Tibial nerve (tissue), 4 donors: Measurements from ENCODE around the gene STOM. TPM values are rescaled to one million over a fixed set of nuclear protein-coding genes. Genes with fewer than 3 reads are reported as not detected.

Experiments
- DNase-seq, 2 donors: peaks; one replicate each; pipeline ENCODE4 v3.0.0-alpha.2; 2019; ENCODE audit warnings: low spot score in 2 of 2
- H3K27ac ChIP-seq, 4 donors: fragments of 200-600 bp; sonication (generic) in 3 of 4; one replicate each; pipeline ENCODE4 v1.5.1; 2017 to 2019; ENCODE audit warnings: mild to moderate bottlenecking in 1 of 4
- H3K27me3 ChIP-seq, 2 donors: fragments of 200-600 bp; sonication (generic) in 1 of 2; one replicate each; pipeline versions ENCODE4 v1.5.1 to v1.6.0; 2017 to 2019
- H3K36me3 ChIP-seq, 3 donors: fragments of 200-600 bp; sonication (generic); one replicate each; pipeline ENCODE4 v1.5.1; 2018 to 2019
- H3K4me1 ChIP-seq, 4 donors: fragments of 200-600 bp; sonication (generic) in 3 of 4; one replicate each; pipeline ENCODE4 v1.5.1; 2017 to 2019
- H3K4me3 ChIP-seq, 4 donors: fragments of 200-600 bp; sonication (generic) in 3 of 4; one replicate each; pipeline ENCODE4 v1.5.1; 2017 to 2019; ENCODE audit warnings: mild to moderate bottlenecking in 1 of 4, moderate library complexity in 1 of 4
- H3K9me3 ChIP-seq, 4 donors: fragments of 200-600 bp; sonication (generic) in 3 of 4; one replicate each; pipeline ENCODE4 v1.5.1; 2017 to 2019
- EP300 ChIP-seq, 2 donors: sonication (generic); formaldehyde crosslinking; IDR thresholded peaks; one replicate each; pipeline ENCODE4 v1.6.1; 2017; ENCODE audit warnings: antibody characterized with exemption in 2 of 2, mild to moderate bottlenecking in 1 of 2
- POLR2A ChIP-seq, 2 donors: fragments of 450-650 bp; IDR thresholded peaks; one replicate each; pipeline ENCODE4 v1.6.1; 2017; ENCODE audit warnings: antibody characterized with exemption in 2 of 2, mild to moderate bottlenecking in 2 of 2, moderate library complexity in 2 of 2
- WGBS, 2 donors: methylation state at CpG; one replicate each; pipeline ENCODE4 v1.1.5; 2018; 5-methylcytosine and 5-hydroxymethylcytosine counted together
- total RNA-seq, 4 donors: library from RNA; depleted of rRNA; stranded (reverse); fragments of >200 nt; gene quantifications; one replicate each; pipeline ENCODE4 v1.1.0, GENCODE V29; 2016
- TF ChIP-seq, protein P1 (sequence below), 5 experiments: fragments of 200-600 bp in 3 of 5; fragments of 450-650 bp in 2 of 5; sonication (generic) in 3 of 5; IDR thresholded peaks; one replicate each; pipeline ENCODE4 v1.5.1; 2016 to 2019; ENCODE audit warnings: antibody characterized with exemption in 5 of 5, mild to moderate bottlenecking in 3 of 5, moderate library complexity in 2 of 5

STOM gene
- total RNA-seq, 4 donors from 2014 or later = 164 to 310 (median 232) TPM

DNA sequence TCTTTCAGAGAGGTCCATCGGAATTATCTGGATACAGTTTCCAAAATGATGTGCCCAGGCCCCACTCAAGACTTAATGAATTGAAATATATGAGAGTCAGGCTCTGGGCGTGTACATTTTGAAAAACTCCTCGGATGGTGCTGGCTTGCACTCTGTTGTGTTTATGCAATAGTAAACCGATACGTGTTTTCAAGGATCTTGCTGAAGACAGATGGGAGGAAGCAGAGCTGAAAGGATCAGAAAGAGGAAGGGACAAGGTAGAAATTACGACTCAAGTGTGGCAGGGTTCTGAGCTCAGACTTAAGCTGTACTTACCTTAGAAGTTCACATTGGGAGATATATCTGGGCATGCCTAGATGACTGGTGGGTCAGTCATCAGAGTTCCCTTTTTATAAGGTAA, 13.7 kb upstream of the STOM start:
- Histone ChIP-seq H3K27ac (no peak overlapping the region), H3K27me3 (no peaks in the 10 kb centered on the region), H3K9me3 (no peaks in the 10 kb centered on the region), H3K4me1 (no peaks in the 10 kb centered on the region), H3K4me3 (no peak overlapping the region), H3K36me3 (no peaks in the 10 kb centered on the region)
- no peak for DNase-seq
- 77 to 81% methylated on average over 6 of the region's 6 CpGs for WGBS, 2 donors
- TF ChIP-seq POLR2A (IDR thresholded peaks at IDR 0.05) (no peak), EP300 (IDR thresholded peaks at IDR 0.05) (no peak)
- TF ChIP-seq, protein P1, sequence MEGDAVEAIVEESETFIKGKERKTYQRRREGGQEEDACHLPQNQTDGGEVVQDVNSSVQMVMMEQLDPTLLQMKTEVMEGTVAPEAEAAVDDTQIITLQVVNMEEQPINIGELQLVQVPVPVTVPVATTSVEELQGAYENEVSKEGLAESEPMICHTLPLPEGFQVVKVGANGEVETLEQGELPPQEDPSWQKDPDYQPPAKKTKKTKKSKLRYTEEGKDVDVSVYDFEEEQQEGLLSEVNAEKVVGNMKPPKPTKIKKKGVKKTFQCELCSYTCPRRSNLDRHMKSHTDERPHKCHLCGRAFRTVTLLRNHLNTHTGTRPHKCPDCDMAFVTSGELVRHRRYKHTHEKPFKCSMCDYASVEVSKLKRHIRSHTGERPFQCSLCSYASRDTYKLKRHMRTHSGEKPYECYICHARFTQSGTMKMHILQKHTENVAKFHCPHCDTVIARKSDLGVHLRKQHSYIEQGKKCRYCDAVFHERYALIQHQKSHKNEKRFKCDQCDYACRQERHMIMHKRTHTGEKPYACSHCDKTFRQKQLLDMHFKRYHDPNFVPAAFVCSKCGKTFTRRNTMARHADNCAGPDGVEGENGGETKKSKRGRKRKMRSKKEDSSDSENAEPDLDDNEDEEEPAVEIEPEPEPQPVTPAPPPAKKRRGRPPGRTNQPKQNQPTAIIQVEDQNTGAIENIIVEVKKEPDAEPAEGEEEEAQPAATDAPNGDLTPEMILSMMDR (IDR thresholded peaks at IDR 0.05) = no peak

DNA sequence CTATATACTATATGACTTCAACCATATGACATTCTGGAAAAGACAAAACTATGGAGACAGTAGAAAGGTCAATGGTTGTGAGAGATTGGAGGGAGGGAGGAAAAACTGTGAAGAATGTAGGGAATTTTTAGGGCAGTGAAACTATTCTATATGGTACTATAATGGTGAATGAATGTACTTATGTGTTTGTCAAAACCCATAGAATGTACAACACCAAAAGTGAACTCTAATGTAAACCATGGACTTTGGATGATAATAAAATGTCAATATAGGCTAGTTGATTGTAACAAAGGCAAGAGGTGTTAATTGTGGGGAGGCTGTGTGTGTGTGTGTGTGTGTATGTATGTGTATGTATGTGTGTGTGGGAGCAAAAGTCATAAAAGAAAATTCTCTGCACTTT, 10.8 kb upstream of the STOM start:
- Histone ChIP-seq H3K36me3 (no peaks in the 10 kb centered on the region), H3K27me3 (no peaks in the 10 kb centered on the region), H3K9me3 (no peaks in the 10 kb centered on the region), H3K4me3 (no peak overlapping the region), H3K4me1 (peaks cover 0 to 3% (median 0%) of the 10 kb centered on the region in 4 donors), H3K27ac (no peak overlapping the region)
- TF ChIP-seq, protein P1 (IDR thresholded peaks at IDR 0.05) = no peak
- TF ChIP-seq POLR2A (IDR thresholded peaks at IDR 0.05) (no peak), EP300 (IDR thresholded peaks at IDR 0.05) (no peak)
- DNase-seq = no peak

DNA sequence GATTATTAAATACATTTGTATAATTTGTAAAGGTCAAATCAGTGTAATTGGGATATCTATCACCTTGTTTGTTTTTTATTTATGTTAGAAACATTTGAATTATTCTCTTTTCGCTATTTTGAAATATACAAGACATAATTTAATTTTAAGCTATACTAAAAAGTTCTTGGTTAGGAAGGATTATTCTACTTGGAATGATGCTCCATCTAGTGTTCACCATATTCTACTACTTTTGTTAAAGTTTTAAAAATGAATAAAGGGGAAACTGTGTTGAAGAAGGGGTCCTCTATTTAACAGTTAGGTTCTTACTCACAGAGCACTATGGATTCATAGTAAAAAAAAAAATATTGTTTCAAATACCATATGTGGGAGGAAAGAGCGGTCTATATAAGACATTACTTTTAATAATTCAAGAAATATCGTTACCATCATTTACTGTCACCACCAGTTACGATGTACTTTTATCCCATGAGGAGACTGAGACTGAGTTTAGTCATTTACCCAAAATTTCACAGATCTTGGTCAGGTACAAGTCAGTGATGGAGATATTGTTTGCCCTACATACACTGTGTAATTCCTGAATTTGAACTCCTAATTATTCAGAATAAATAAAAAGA, 6.3 kb upstream of the STOM start:
- Histone ChIP-seq H3K27ac (no peak overlapping the region), H3K36me3 (no peaks in the 10 kb centered on the region), H3K4me1 (peaks cover 0 to 33% (median 9%) of the 10 kb centered on the region in 4 donors), H3K27me3 (no peaks in the 10 kb centered on the region), H3K9me3 (no peaks in the 10 kb centered on the region), H3K4me3 (no peak overlapping the region)
- TF ChIP-seq, protein P1 (IDR thresholded peaks at IDR 0.05) = peak in 4 of 5 experiments; percentile 37 to 64 (median 41)
- TF ChIP-seq POLR2A (IDR thresholded peaks at IDR 0.05) = no peak
- no peak for DNase-seq
- WGBS, 2 donors = 79 to 83% methylated on average over 4 of the region's 4 CpGs

DNA sequence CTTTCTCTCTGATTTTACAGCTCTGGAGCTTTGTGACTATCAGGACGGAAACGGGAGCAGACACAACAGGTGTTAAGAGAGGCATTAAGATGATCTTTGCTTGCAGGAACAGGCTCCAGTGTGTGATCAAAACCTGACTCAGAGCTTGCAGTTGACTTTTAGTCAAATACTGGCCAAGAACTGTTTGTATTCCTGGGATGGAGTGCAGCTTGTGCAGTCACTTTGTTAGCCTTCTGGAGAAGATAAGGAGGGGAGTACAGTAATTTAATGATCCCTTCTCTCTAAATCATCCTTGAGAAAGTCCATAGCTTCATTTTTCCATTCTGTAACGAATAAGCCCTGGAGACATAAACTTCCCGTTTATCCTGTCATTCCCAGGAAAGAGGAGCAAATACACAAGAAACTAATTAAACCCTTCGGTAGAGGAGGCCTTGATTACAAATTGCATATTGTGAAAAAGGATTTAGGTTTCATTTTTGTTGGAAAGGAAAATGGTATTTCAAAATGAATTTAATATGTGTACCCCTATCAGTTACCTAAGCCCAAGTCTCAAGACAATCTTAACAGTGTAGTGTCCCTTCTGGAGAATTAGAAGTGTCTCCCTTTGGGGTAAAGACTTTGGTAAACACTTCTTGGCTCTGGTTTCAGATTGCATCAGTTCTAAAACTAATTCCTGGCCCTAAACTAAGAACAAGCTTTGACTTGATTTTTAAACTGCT, 3.1 kb upstream of the STOM start:
- Histone ChIP-seq H3K27me3 (no peaks in the 10 kb centered on the region), H3K27ac (peak overlapping the region; percentile 28 to 98 (median 76)), H3K36me3 (no peaks in the 10 kb centered on the region), H3K4me3 (no peak overlapping the region), H3K9me3 (no peaks in the 10 kb centered on the region), H3K4me1 (peaks cover 0 to 50% (median 16%) of the 10 kb centered on the region in 4 donors)
- no peak for TF ChIP-seq POLR2A (IDR thresholded peaks at IDR 0.05)
- peak; percentile 33 to 59 for TF ChIP-seq EP300 (IDR thresholded peaks at IDR 0.05)
- DNase-seq = no peak
- 35 to 47% methylated on average over 5 of the region's 5 CpGs for WGBS, 2 donors

DNA sequence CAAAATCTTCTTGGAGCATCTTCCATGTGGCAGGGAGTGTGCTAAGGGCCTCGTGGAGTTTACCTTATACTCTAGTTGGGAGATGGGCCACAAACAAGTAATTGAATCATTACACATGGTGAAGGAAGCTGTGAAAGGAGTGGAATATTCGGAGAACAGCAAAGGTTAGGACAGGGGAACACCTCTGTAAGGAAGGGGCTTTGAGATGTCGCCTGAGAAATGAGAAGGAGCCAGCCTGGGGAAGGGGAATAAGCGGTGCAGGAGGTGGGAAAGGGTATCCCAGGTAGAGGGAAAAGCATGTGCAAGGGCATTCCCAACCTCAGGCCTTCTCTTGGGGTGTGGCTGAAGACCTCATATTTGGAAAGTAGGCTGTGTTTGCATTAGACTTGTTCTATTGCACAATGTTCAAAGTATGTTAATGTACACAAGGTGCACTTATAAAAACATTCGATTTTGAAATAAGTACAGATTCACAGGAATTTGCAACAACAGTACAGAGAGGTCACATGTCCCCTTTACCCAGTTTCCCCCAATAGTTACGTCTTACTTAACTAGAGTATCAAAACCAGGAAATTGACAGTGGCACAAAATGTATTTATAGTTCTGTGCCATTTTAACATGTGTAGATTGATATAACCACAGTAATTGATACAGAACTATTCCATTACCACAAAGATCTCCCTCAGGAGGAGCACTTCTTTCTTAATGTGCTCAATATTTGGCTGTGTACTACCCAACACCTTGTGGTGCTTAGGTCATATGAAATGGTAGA, 2.4 kb upstream of the STOM start:
- peak overlapping the region; percentile 41 to 98 (median 76) for H3K27ac ChIP-seq
- no peak overlapping the region for H3K4me3 ChIP-seq
- TF ChIP-seq EP300 (IDR thresholded peaks at IDR 0.05) = no peak
- TF ChIP-seq, protein P1 (IDR thresholded peaks at IDR 0.05) = no peak
- TF ChIP-seq POLR2A (IDR thresholded peaks at IDR 0.05) = no peak
- H3K4me1 ChIP-seq = peaks cover 0 to 58% (median 21%) of the 10 kb centered on the region in 4 donors
- H3K36me3 ChIP-seq = no peaks in the 10 kb centered on the region
- WGBS, 2 donors = 76% methylated on average over 6 of the region's 6 CpGs
- H3K27me3 ChIP-seq = no peaks in the 10 kb centered on the region
- no peak for DNase-seq
- H3K9me3 ChIP-seq = no peaks in the 10 kb centered on the region
